IMR-90 (cell line): ENCODE data around the gene TMEM106A. TPM values are rescaled to one million over a fixed set of nuclear protein-coding genes. Genes with fewer than 3 reads are reported as not detected.

Experiments
- ATAC-seq: fragments of 200-7000 bp; cut with Tn5 transposase; 2 replicates; pipeline ENCODE4 v1.9.1; 2020; ENCODE audit warnings: low read depth, mild to moderate bottlenecking, moderate library complexity
- BruUV-seq: library from RNA; stranded (reverse); fragments of 400-500 nt; replicated peaks from 2 replicates; lab custom pipeline; 2021; lab: Mats Ljungman, UMichigan
- CTCF ChIA-PET: fragments of 300-600 bp; formaldehyde crosslinking; extraction: SDS; loops from one replicate; lab custom pipeline; 2021; ENCODE audit warnings: antibody characterized with exemption; lab: Yijun Ruan, JAX
- POLR2A ChIA-PET: fragments of 300-600 bp; sonication (Branson Sonifier 250); formaldehyde crosslinking; loops from one replicate; lab custom pipeline; 2022; ENCODE audit warnings: antibody characterized with exemption; ENCODE audit not compliant: unreplicated experiment; lab: Charles Lee
- DNase-seq: peaks from one replicate; pipeline ENCODE4 v3.0.0; 2013
- H2AFZ ChIP-seq: replicated peaks from 2 replicates; pipeline ENCODE3; 2013; ENCODE audit warnings: low read length, mild to moderate bottlenecking; ENCODE audit not compliant: poor library complexity
- H2AK5ac ChIP-seq: 2 replicates; pipeline ENCODE4 v1.6.1; 2013; ENCODE audit warnings: low read depth, low read length, inconsistent platforms
- H2AK9ac ChIP-seq: replicated peaks from 2 replicates; pipeline ENCODE3; 2013; ENCODE audit warnings: mild to moderate bottlenecking, low read depth, low read length, moderate library complexity; ENCODE audit not compliant: poor library complexity
- H2BK120ac ChIP-seq: 2 replicates; pipeline ENCODE4 v1.6.1; 2013; ENCODE audit warnings: low read depth, low read length, inconsistent platforms
- H2BK15ac ChIP-seq: 3 replicates; pipeline ENCODE4 v1.6.1; 2013; ENCODE audit warnings: low read depth, low read length, inconsistent platforms
- H2BK20ac ChIP-seq: 2 replicates; pipeline ENCODE4 v1.6.1; 2013; ENCODE audit warnings: low read depth, mild to moderate bottlenecking, inconsistent platforms, low read length, moderate library complexity
- H2BK5ac ChIP-seq: 2 replicates; pipeline ENCODE4 v1.6.1; 2013; ENCODE audit warnings: mild to moderate bottlenecking, low read depth, low read length, inconsistent platforms; ENCODE audit not compliant: poor library complexity, severe bottlenecking
- H3K14ac ChIP-seq: replicated peaks from 2 replicates; pipeline ENCODE4 v1.6.1; 2013; ENCODE audit warnings: low read depth, low read length, inconsistent platforms
- H3K18ac ChIP-seq: 2 replicates; pipeline ENCODE4 v1.6.1; 2013; ENCODE audit warnings: low read depth, low read length, control low read depth
- H3K23ac ChIP-seq: 2 replicates; pipeline ENCODE4 v1.6.1; 2013; ENCODE audit warnings: low read depth, low read length, inconsistent platforms
- H3K27ac ChIP-seq: 2 replicates; pipeline ENCODE4 v1.5.1; 2013; ENCODE audit warnings: mild to moderate bottlenecking, control low read depth, low read length; ENCODE audit not compliant: insufficient read depth
- H3K27me3 ChIP-seq: 2 replicates; pipeline ENCODE4 v1.6.1; 2013; ENCODE audit warnings: low read length; ENCODE audit not compliant: control insufficient read depth, insufficient read depth
- H3K36me3 ChIP-seq: 2 replicates; pipeline ENCODE4 v1.6.1; 2013; ENCODE audit warnings: low read length, mixed read lengths; ENCODE audit not compliant: control insufficient read depth, insufficient read depth
- H3K4ac ChIP-seq: 2 replicates; pipeline ENCODE4 v1.6.1; 2013; ENCODE audit warnings: low read depth, low read length, inconsistent platforms
- H3K4me1 ChIP-seq: 2 replicates; pipeline ENCODE4 v1.6.1; 2013; ENCODE audit warnings: low read length, mixed read lengths; ENCODE audit not compliant: control insufficient read depth, insufficient read depth
- H3K4me2 ChIP-seq: 2 replicates; pipeline ENCODE4 v1.6.1; 2013; ENCODE audit warnings: low read depth, mild to moderate bottlenecking, control low read depth, low read length, moderate library complexity
- H3K4me3 ChIP-seq: 2 replicates; pipeline ENCODE4 v1.5.1; 2013; ENCODE audit warnings: low read depth, mild to moderate bottlenecking, control low read depth, low read length, moderate library complexity; ENCODE audit not compliant: insufficient read depth
- H3K56ac ChIP-seq: 2 replicates; pipeline ENCODE4 v1.6.1; 2013; ENCODE audit warnings: low read length, inconsistent platforms; ENCODE audit not compliant: insufficient read depth; ENCODE audit errors: extremely low read depth
- H3K79me1 ChIP-seq, 2 experiments: 2 replicates each; pipeline ENCODE4 v1.6.1; 2013; ENCODE audit warnings: low read length in 2 of 2, inconsistent platforms in 1 of 2, low read depth in 1 of 2
- H3K9ac ChIP-seq: 2 replicates; pipeline ENCODE4 v1.6.1; 2013; ENCODE audit warnings: low read depth, low read length, control low read depth
- H3K9me1 ChIP-seq: 2 replicates; pipeline ENCODE4 v1.6.1; 2013; ENCODE audit warnings: low read length, inconsistent platforms; ENCODE audit not compliant: insufficient read depth
- H3K9me3 ChIP-seq: 2 replicates; pipeline ENCODE4 v1.6.1; 2013; ENCODE audit warnings: low read length; ENCODE audit not compliant: control insufficient read depth, insufficient read depth
- H4K20me1 ChIP-seq: 2 replicates; pipeline ENCODE4 v1.6.1; 2013; ENCODE audit warnings: low read length, inconsistent platforms; ENCODE audit not compliant: insufficient read depth
- H4K5ac ChIP-seq: 2 replicates; pipeline ENCODE4 v1.6.1; 2013; ENCODE audit warnings: mild to moderate bottlenecking, low read depth, low read length, control low read depth
- H4K8ac ChIP-seq, 2 experiments: 2 replicates each; pipeline ENCODE4 v1.6.1; 2013; ENCODE audit warnings: low read depth in 2 of 2, low read length in 2 of 2, control low read depth in 1 of 2, inconsistent platforms in 1 of 2
- H4K91ac ChIP-seq: 2 replicates; pipeline ENCODE4 v1.6.1; 2013; ENCODE audit warnings: low read depth, low read length, inconsistent platforms; ENCODE audit not compliant: insufficient read depth
- BHLHE40 ChIP-seq: fragments of 150-350 bp; IDR thresholded peaks from 2 replicates; pipeline ENCODE4 v1.6.1; 2016; ENCODE audit warnings: mild to moderate bottlenecking, low read depth, low read length
- CEBPB ChIP-seq: IDR thresholded peaks from 2 replicates; pipeline ENCODE4 v1.6.1; 2012; ENCODE audit warnings: low read depth, low read length, improper control_type of control experiment
- CHD1 ChIP-seq: IDR thresholded peaks from 2 replicates; pipeline ENCODE4 v1.6.1; 2012; ENCODE audit warnings: low read depth, low read length, improper control_type of control experiment
- ELK1 ChIP-seq: fragments of 150-350 bp; IDR thresholded peaks from 2 replicates; pipeline ENCODE4 v1.6.1; 2016; ENCODE audit warnings: low read depth, mild to moderate bottlenecking, low read length, moderate library complexity, borderline replicate concordance
- FOS ChIP-seq: fragments of 150-350 bp; IDR thresholded peaks from 2 replicates; pipeline ENCODE4 v1.6.1; 2016; ENCODE audit warnings: low read depth, low read length
- MAFK ChIP-seq: IDR thresholded peaks from 2 replicates; pipeline ENCODE4 v1.6.1; 2012; ENCODE audit warnings: low read depth, low read length, improper control_type of control experiment
- MAZ ChIP-seq: IDR thresholded peaks from 2 replicates; pipeline ENCODE4 v1.6.1; 2012; ENCODE audit warnings: low read depth, mild to moderate bottlenecking, low read length, improper control_type of control experiment, moderate library complexity, borderline replicate concordance
- MXI1 ChIP-seq: IDR thresholded peaks from 2 replicates; pipeline ENCODE4 v1.6.1; 2012; ENCODE audit warnings: low read depth, mild to moderate bottlenecking, low read length, moderate library complexity, borderline replicate concordance
- RAD21 ChIP-seq: IDR thresholded peaks from 2 replicates; pipeline ENCODE4 v1.6.1; 2012; ENCODE audit warnings: low read length, improper control_type of control experiment
- RFX5 ChIP-seq: IDR thresholded peaks from 2 replicates; pipeline ENCODE4 v1.8.0; 2012; ENCODE audit warnings: low read depth, mild to moderate bottlenecking, low read length, moderate library complexity
- SMC3 ChIP-seq: fragments of 150-350 bp; IDR thresholded peaks from 2 replicates; pipeline ENCODE4 v1.6.1; 2016; ENCODE audit warnings: low read depth, mild to moderate bottlenecking, antibody characterized with exemption, low read length, moderate library complexity
- USF2 ChIP-seq: fragments of 150-350 bp; IDR thresholded peaks from 2 replicates; pipeline ENCODE4 v1.6.1; 2017; ENCODE audit warnings: mild to moderate bottlenecking, antibody characterized with exemption, low read length, low read depth
- WGBS, 2 experiments: methylation state at CpG; one replicate each; pipeline versions ENCODE4 v1.1.5 to v1.1.7; 2013; ENCODE audit warnings: missing lambda C conversion rate in 2 of 2; ENCODE audit not compliant: insufficient read length in 1 of 2; ENCODE audit errors: extremely low coverage in 2 of 2; 5-methylcytosine and 5-hydroxymethylcytosine counted together
- dilution Hi-C: fragments of 300-500 bp; cut with HindIII; formaldehyde crosslinking; loops from one replicate; pipeline ENCODE4 v1.14.3; 2018; ENCODE audit warnings: low sequenced_read_pairs; ENCODE audit not compliant: unreplicated experiment
- in situ Hi-C: fragments of 300-500 bp; cut with MboI; formaldehyde crosslinking; loops from 3 replicates; pipeline ENCODE4 v1.14.3; 2019; ENCODE audit warnings: low sequenced_read_pairs, inconsistent platforms, mixed read lengths
- intact Hi-C: fragments of 100-400 bp; cut with micrococcal nuclease; formaldehyde crosslinking; loops from 2 replicates; pipeline ENCODE4 v1.10.0; 2022
- polyA plus RNA-seq, 3 experiments: library from polyadenylated mRNA; depleted of rRNA; stranded (reverse); fragments of >200 nt; gene quantifications; 2 replicates each; pipeline ENCODE4 v1.2.3, GENCODE V29; 2012; ENCODE audit warnings: low replicate concordance in 1 of 3
- total RNA-seq: library from RNA; depleted of rRNA; stranded (reverse); fragments of >200 nt; gene quantifications from 2 replicates; pipeline ENCODE4 v1.2.3, GENCODE V29; 2012

The TMEM106A gene
- total and polyA plus RNA-seq, 2 of the 4 experiments (the other 2 are of a cell fraction): 2.2 to 7.5 TPM

- Histone ChIP-seq H3K4me1 (peaks cover 2% of the 10 kb centered on the region; the same call in 1 of the 2 replicates), H3K9me1 (no peaks in the 10 kb centered on the region), H3K56ac (peak within 1 kb of the TSS; percentile 95), H3K27ac (peak within 1 kb of the TSS; percentile 98), H3K9ac (peak within 1 kb of the TSS; percentile 94), H3K9me3 (no peaks in the 10 kb centered on the region), H4K5ac (peak within 1 kb of the TSS; percentile 87), H2BK15ac (peak within 1 kb of the TSS; percentile 64), H3K27me3 (no peaks in the 10 kb centered on the region), H3K4ac (peak within 1 kb of the TSS; percentile 93), H2AK9ac (peak within 1 kb of the TSS; percentile 95), H3K18ac (peak within 1 kb of the TSS; percentile 76), H2AFZ (peak within 1 kb of the TSS; percentile 92), H4K8ac (peak within 1 kb of the TSS; percentile 75 to 90), H2BK20ac (peak within 1 kb of the TSS; percentile 68), H3K4me2 (peak within 1 kb of the TSS; percentile 93), H3K14ac (peak within 1 kb of the TSS; percentile 91), H2BK5ac (peak within 1 kb of the TSS; percentile 97), H2AK5ac (peak within 1 kb of the TSS; percentile 89), H4K91ac (peak within 1 kb of the TSS; percentile 94), H3K36me3 (peaks cover 2% of the 10 kb centered on the region), H3K23ac (peak within 1 kb of the TSS; percentile 99), H2BK120ac (peak within 1 kb of the TSS; percentile 86), H3K4me3 (peak within 1 kb of the TSS; percentile 75), H4K20me1 (peaks cover 9% of the 10 kb centered on the region; the same call in 1 of the 2 replicates), H3K79me1 (peaks cover under 1 to 52% of the 10 kb centered on the region in 2 experiments; a peak in 3 of 4 replicates)
- ChIA-PET CTCF (interaction anchor here (2.3 kb wide), 1 partner anchor 147 kb away, joined by 15 read pairs; no protein-coding TSS in a partner anchor), POLR2A (interaction anchor here (0.5 to 2.0 kb wide), 5 partner anchors 103 to 197 kb away, joined by 3 to 12 read pairs (median 4); no protein-coding TSS in a partner anchor)
- in situ Hi-C loops: loop anchor here (5.0 kb wide), 1 partner anchor 144 kb away; the partner anchor contains the start of gene RND2
- DNase-seq (peak; percentile 98), ATAC-seq (peak; percentile 83)
- intact Hi-C loops: loop anchor here (1.0 to 5.0 kb wide), 2 partner anchors 44 to 147 kb away; partner anchors contain the start of gene BRCA1
- BruUV-seq: no TSS peak
- dilution Hi-C loops: no loop called here
- WGBS, 2 experiments: 0% methylated on average over 9 of the region's 41 CpGs; no CpG with 5 or more reads in 1 of the 2 experiments
- TF ChIP-seq RAD21: no peak
- TF ChIP-seq SMC3: no peak
- TF ChIP-seq FOS: no peak
- 0 out of 2 replicates have a peak, but pooled peaks have one; percentile 36 for TF ChIP-seq MXI1
- no peak for TF ChIP-seq USF2
- no peak for TF ChIP-seq ELK1
- TF ChIP-seq BHLHE40: no peak
- peak; percentile 45; the same call in 1 of the 2 replicates for TF ChIP-seq MAZ
- no peak for TF ChIP-seq MAFK
- TF ChIP-seq CHD1: no peak
- peak; percentile 13; the same call in 1 of the 2 replicates for TF ChIP-seq CEBPB
- TF ChIP-seq RFX5: no peak
Observed at GRCh38 chr17:43170766-43171585, 40.7 kb upstream of the TMEM106A start, which contains the start of gene NBR1. Gene NBR1, plus strand, starts transcription at chr17:43171214. Its CDS starts 4,586 bp downstream, at chr17:43175800.
